HepG2 (cell line): ENCODE measurements around the gene ANXA6. TPM values are rescaled to one million over a fixed set of nuclear protein-coding genes. Genes with fewer than 3 reads are reported as not detected.
A peak's percentile ranks its signal among the peaks of the same experiment; 100 is the strongest.

Source experiments
- ATAC-seq: fragments of 200-7000 bp; cut with Tn5 transposase; 3 replicates; pipeline ENCODE4 v1.9.1; 2020; ENCODE audit warnings: mild to moderate bottlenecking, moderate library complexity
- BruUV-seq: library from RNA; stranded (reverse); fragments of 400-500 nt; replicated peaks from 2 replicates; lab custom pipeline; 2021; lab: Mats Ljungman, UMichigan
- CTCF ChIA-PET: fragments of 300-600 bp; formaldehyde crosslinking; extraction: SDS; loops from one replicate; lab custom pipeline; 2021; ENCODE audit warnings: low total read pairs, inconsistent platforms, low intra/inter-chr PET ratio; lab: Yijun Ruan, JAX
- POLR2A ChIA-PET: fragments of 350-600 bp; sonication (Branson Sonifier 250); formaldehyde crosslinking; loops from one replicate; lab custom pipeline; 2020; ENCODE audit warnings: antibody characterized with exemption, inconsistent platforms; lab: Yijun Ruan, JAX
- DNase-seq: peaks from one replicate; pipeline ENCODE4 v3.0.0-alpha.2; 2015; ENCODE audit warnings: low spot score
- FAIRE-seq: peaks from 3 replicates; lab custom pipeline; 2011; peaks lifted over from hg19 to GRCh38; lab: Jason Lieb, UNC
- H2AFZ ChIP-seq: one replicate; pipeline ENCODE4 v1.6.1; 2011; ENCODE audit warnings: low read length, inconsistent platforms
- H3K27ac ChIP-seq: fragments of 300-600 bp; 3 replicates; pipeline ENCODE4 v1.8.0; 2011; ENCODE audit warnings: mixed run types, mild to moderate bottlenecking, mixed read lengths, low read length, inconsistent platforms; ENCODE audit not compliant: insufficient read depth; ENCODE audit errors: extremely low read length
- H3K27me3 ChIP-seq, 2 experiments: fragments of 200-600 bp in 1 of 2; 2 replicates in 1 of 2; 3 replicates in 1 of 2; pipeline versions ENCODE4 v1.6.0 to v1.8.0; 2011; ENCODE audit warnings: low read length in 2 of 2, mild to moderate bottlenecking in 2 of 2, moderate library complexity in 2 of 2, inconsistent platforms in 1 of 2; ENCODE audit not compliant: insufficient read depth in 2 of 2, control insufficient read depth in 1 of 2
- H3K36me3 ChIP-seq, 2 experiments: fragments of 200-600 bp in 1 of 2; replicated peaks in 1 of 2; 2 replicates in 1 of 2; 3 replicates in 1 of 2; pipeline versions ENCODE4 v1.5.1 to v1.8.0; 2011; ENCODE audit warnings: low read length in 2 of 2, inconsistent platforms in 1 of 2; ENCODE audit not compliant: insufficient read depth in 2 of 2, control insufficient read depth in 1 of 2
- H3K4me1 ChIP-seq: 2 replicates; pipeline ENCODE4 v1.5.1; 2012; ENCODE audit warnings: low read length, inconsistent platforms; ENCODE audit not compliant: insufficient read depth
- H3K4me2 ChIP-seq: 2 replicates; pipeline ENCODE4 v1.6.0; 2011; ENCODE audit warnings: low read depth, low read length, inconsistent platforms
- H3K4me3 ChIP-seq, 3 experiments: fragments of 200-600 bp in 1 of 3; sonication (generic), shearing (Covaris generic) in 1 of 3; replicated peaks in 1 of 3; 2 replicates each; pipeline ENCODE4 v1.5.1; 2011 to 2016; ENCODE audit warnings: low read length in 3 of 3, inconsistent platforms in 2 of 3, low read depth in 2 of 3, mild to moderate bottlenecking in 2 of 3, control low read depth in 1 of 3, mixed read lengths in 1 of 3; ENCODE audit not compliant: insufficient read depth in 1 of 3
- H3K79me2 ChIP-seq: one replicate; pipeline ENCODE4 v1.6.1; 2011; ENCODE audit warnings: low read length, inconsistent platforms; ENCODE audit not compliant: insufficient read depth
- H3K9ac ChIP-seq: 2 replicates; pipeline ENCODE4 v1.6.0; 2011; ENCODE audit warnings: mild to moderate bottlenecking, low read depth, low read length, inconsistent platforms; ENCODE audit not compliant: insufficient read depth
- H3K9me3 ChIP-seq: 2 replicates; pipeline ENCODE4 v1.5.1; 2012; ENCODE audit warnings: mild to moderate bottlenecking, low read length
- H4K20me1 ChIP-seq: 2 replicates; pipeline ENCODE4 v1.6.0; 2011; ENCODE audit warnings: inconsistent platforms, mild to moderate bottlenecking, low read length, moderate library complexity; ENCODE audit not compliant: insufficient read depth
- BATF2 ChIP-seq: sonication (generic); formaldehyde crosslinking; IDR thresholded peaks from 2 replicates; pipeline ENCODE4 v1.8.0; 2022; ENCODE audit warnings: mild to moderate bottlenecking, missing genetic modification reagents, moderate library complexity
- CEBPB ChIP-seq: IDR thresholded peaks from 2 replicates; pipeline ENCODE4 v1.6.1; 2011; ENCODE audit warnings: low read depth, low read length, improper control_type of control experiment, borderline replicate concordance
- CHD2 ChIP-seq: IDR thresholded peaks from 2 replicates; pipeline ENCODE4 v1.6.1; 2011; ENCODE audit warnings: low read depth, low read length, improper control_type of control experiment
- KDM5B ChIP-seq: sonication (generic); formaldehyde crosslinking; IDR thresholded peaks from 2 replicates; pipeline ENCODE4 v1.4.0; 2020; ENCODE audit warnings: missing genetic modification reagents, mild to moderate bottlenecking, borderline replicate concordance
- MYC ChIP-seq: sonication (generic); formaldehyde crosslinking; IDR thresholded peaks from 2 replicates; pipeline ENCODE4 v1.9.0; 2021; ENCODE audit warnings: missing genetic modification reagents, borderline replicate concordance
- ZFYVE20 ChIP-seq: sonication (generic); formaldehyde crosslinking; IDR thresholded peaks from 2 replicates; pipeline ENCODE4 v1.8.0; 2023; ENCODE audit warnings: low read depth, mild to moderate bottlenecking, moderate library complexity, missing genetic modification reagents, borderline replicate concordance
- ZMAT5 ChIP-seq: sonication (generic); formaldehyde crosslinking; IDR thresholded peaks from 2 replicates; pipeline ENCODE4 v1.5.0; 2020; ENCODE audit warnings: mild to moderate bottlenecking, low read depth, missing genetic modification reagents, borderline replicate concordance
- WGBS: methylation state at CpG from one replicate; pipeline ENCODE4 v1.1.6; 2017; ENCODE audit warnings: low lambda C conversion rate; 5-methylcytosine and 5-hydroxymethylcytosine counted together
- in situ Hi-C: cut with HindIII; loops from 2 replicates; pipeline ENCODE4 v1.10.0; 2017; ENCODE audit warnings: low pct_unique_long_range_greater_than_20kb; ENCODE audit not compliant: extremely low pct_ligation_motif_present
- intact Hi-C: fragments of 100-400 bp; cut with micrococcal nuclease; formaldehyde crosslinking; loops from one replicate; pipeline ENCODE4 v1.10.0; 2022; ENCODE audit not compliant: unreplicated experiment
- polyA plus RNA-seq, 8 experiments: library from polyadenylated mRNA; depleted of rRNA in 3 of 8; stranded (reverse) in 7 of 8; unstranded in 1 of 8; fragments of >200 nt; fragmentation: Illumina TruSeq in 4 of 8; extraction: Trizol in 4 of 8; gene quantifications; 2 replicates each; pipeline versions ENCODE4 v1.2.1 to v1.2.3, GENCODE V29; 2011 to 2016; ENCODE audit warnings: low read depth in 4 of 8, missing spikeins in 1 of 8, mixed read lengths in 1 of 8; ENCODE audit not compliant: insufficient read depth in 1 of 8
- total RNA-seq, 5 experiments: library from RNA; depleted of rRNA; stranded (reverse); fragments of >200 nt; fragmentation: Illumina TruSeq; extraction: Trizol; gene quantifications; 2 replicates each; pipeline ENCODE4 v1.2.3, GENCODE V29; 2016; ENCODE audit warnings: low read depth in 1 of 5

The ANXA6 gene
- total and polyA plus RNA-seq, 2 of the 13 experiments (the other 11 are each of a cell fraction or from before 2014, with no cell fraction given): 103 to 125 TPM

DNA sequence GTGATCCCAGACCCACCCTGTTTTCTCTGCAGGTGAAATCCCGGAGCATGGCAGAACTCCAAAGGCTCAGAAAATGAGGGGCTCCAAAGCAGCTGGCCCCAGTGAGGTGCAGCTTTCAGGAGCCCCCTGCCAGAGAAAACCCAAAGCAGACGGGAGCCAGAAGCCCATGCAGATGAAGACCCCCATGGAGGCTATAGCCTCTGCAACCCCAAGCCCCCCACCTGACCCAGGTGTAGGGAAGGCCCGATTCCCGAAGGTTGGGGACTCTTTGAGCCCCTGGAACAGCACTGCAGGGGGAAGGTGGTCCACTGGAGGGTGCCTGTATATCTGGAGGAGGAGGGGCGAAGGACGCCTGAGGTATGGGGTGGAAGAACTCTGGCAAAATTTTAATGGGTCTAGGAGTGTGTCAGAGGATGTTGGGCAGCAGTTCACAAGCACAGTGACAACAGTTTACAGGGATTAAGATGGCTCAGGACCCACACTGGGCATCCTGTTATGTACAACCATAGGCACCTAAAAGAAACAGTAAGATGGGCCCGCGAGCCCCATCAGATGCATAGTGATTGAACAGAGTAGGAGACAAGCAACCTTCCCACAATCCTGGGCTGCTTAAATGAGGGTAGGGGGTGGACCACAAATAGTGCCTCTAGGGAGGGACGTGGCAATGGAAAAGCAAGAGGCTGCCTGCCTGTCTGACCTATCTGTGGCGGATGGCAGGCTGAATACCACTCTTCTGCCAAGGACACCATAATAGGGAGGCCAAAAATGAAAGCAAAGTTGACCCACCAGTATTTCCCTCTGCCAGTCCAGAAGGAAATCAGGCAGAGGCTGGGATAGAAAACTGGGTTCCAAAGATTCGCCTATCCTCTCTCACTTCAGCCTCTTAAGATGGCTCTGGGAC is 16.4 kb upstream of the ANXA6 start:
- DNase-seq (no peak), ATAC-seq (no peak; the same call in 2 of the 3 replicates), FAIRE-seq (no peak)
- Histone ChIP-seq H3K4me3 (no peak overlapping the region), H3K4me1 (no peaks in the 10 kb centered on the region), H2AFZ (no peak overlapping the region), H3K9ac (no peak overlapping the region), H3K9me3 (no peaks in the 10 kb centered on the region), H3K27me3 (no peaks in the 10 kb centered on the region; a peak in 1 of 5 replicates), H3K79me2 (no peaks in the 10 kb centered on the region), H3K4me2 (no peak overlapping the region), H3K36me3 (no peaks in the 10 kb centered on the region), H3K27ac (no peak overlapping the region), H4K20me1 (no peaks in the 10 kb centered on the region)
- ChIA-PET CTCF (no interaction called here), POLR2A (no interaction called here)
- intact Hi-C loops: no loop called here
- in situ Hi-C loops: no loop called here
- TF ChIP-seq MYC (CRISPR knock-in tag) (no peak), CHD2 (no peak), BATF2 (CRISPR knock-in tag) (no peak), KDM5B (CRISPR knock-in tag) (no peak), ZFYVE20 (CRISPR knock-in tag) (no peak)
- 86% methylated on average over 10 of the region's 11 CpGs for WGBS
- no TSS peak for BruUV-seq

DNA sequence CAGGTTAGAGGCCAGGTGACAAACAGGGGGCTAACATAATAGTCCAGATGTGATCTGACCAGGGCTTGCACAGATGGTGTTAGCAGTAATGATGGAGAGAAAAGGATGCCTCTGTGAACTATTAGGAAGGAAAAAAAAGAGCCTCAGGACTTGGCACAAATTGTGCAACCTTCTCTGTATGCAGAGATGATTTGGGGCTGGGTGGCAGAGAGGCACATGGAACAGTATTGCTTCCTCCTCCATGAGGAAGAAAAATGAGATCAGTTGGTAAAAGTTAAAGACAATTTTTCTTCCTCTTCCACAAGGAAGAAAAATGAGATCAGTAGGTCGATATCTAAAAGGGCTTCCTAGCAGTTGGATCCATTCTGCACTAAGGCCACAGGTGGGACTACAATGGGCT is 13.9 kb upstream of the ANXA6 start:
- Histone ChIP-seq H3K4me2 (no peak overlapping the region), H3K79me2 (no peaks in the 10 kb centered on the region), H3K36me3 (no peaks in the 10 kb centered on the region), H2AFZ (no peak overlapping the region), H3K27ac (no peak overlapping the region), H4K20me1 (no peaks in the 10 kb centered on the region), H3K4me3 (no peak overlapping the region), H3K27me3 (no peaks in the 10 kb centered on the region; a peak in 1 of 5 replicates), H3K9me3 (no peaks in the 10 kb centered on the region), H3K9ac (no peak overlapping the region), H3K4me1 (peaks cover 10% of the 10 kb centered on the region)
- in situ Hi-C loops (no loop called here), intact Hi-C loops (no loop called here)
- ATAC-seq: no peak
- no peak for FAIRE-seq
- ChIA-PET POLR2A (no interaction called here), CTCF (no interaction called here)
- BruUV-seq: no TSS peak
- DNase-seq: no peak
- TF ChIP-seq CEBPB: peak; percentile 5; the same call in 1 of the 2 replicates
- no peak for TF ChIP-seq ZMAT5
- 0% methylated on average over 1 of the region's 1 CpG for WGBS
